Measurements from ENCODE around the gene POU2F1.
"Not testable (repeated sequence)": the region's sequence is repeated elsewhere in the genome, so short reads cannot be mapped to it uniquely, and the experiment has no call there.

POU2F1 gene

GRCh38 chr1:167232801-167233200, 12.1 kb downstream of the POU2F1 start:
- TF ChIP-seq CTCF (IDR thresholded peaks at IDR 0.05; ENCODE audit: low read depth, low read length): no peak
- no peak overlapping the region for H3K4me3 ChIP-seq (ENCODE audit: low read depth, low read length)

GRCh38 chr1:167233373-167233772, 12.7 kb downstream of the POU2F1 start:
- H3K4me3 ChIP-seq (ENCODE audit: low read depth, low read length): no peak overlapping the region
- no peak for TF ChIP-seq CTCF (IDR thresholded peaks at IDR 0.05; ENCODE audit: low read depth, low read length)

- TF ChIP-seq CTCF (IDR thresholded peaks at IDR 0.05; ENCODE audit: low read depth, low read length): no peak
- no peak overlapping the region for H3K4me3 ChIP-seq (ENCODE audit: low read depth, low read length)
Measured at GRCh38 chr1:167237000-167237399, 16.3 kb downstream of the POU2F1 start.

GRCh38 chr1:167238713-167239112, 18.0 kb downstream of the POU2F1 start:
- H3K4me3 ChIP-seq (ENCODE audit: low read depth, low read length): no peak overlapping the region
- TF ChIP-seq CTCF (IDR thresholded peaks at IDR 0.05; ENCODE audit: low read depth, low read length): no peak

- TF ChIP-seq CTCF (IDR thresholded peaks at IDR 0.05; ENCODE audit: low read depth, low read length): no peak
- no peak overlapping the region for H3K4me3 ChIP-seq (ENCODE audit: low read depth, low read length)
Measured at GRCh38 chr1:167239257-167239656, 18.6 kb downstream of the POU2F1 start.

- no peak for TF ChIP-seq CTCF (IDR thresholded peaks at IDR 0.05; ENCODE audit: low read depth, low read length)
- no peak overlapping the region for H3K4me3 ChIP-seq (ENCODE audit: low read depth, low read length)
Measured at GRCh38 chr1:167244244-167244643, 23.6 kb downstream of the POU2F1 start.

- not testable (repeated sequence) for H3K4me3 ChIP-seq (ENCODE audit: low read depth, low read length)
Measured at GRCh38 chr1:167245168-167245567, 24.5 kb downstream of the POU2F1 start.

GRCh38 chr1:167246971-167247370, 26.3 kb downstream of the POU2F1 start:
- H3K4me3 ChIP-seq (ENCODE audit: low read depth, low read length): no peak overlapping the region
- TF ChIP-seq CTCF (IDR thresholded peaks at IDR 0.05; ENCODE audit: low read depth, low read length): no peak
